HG02840 (cell line): ENCODE data around the gene CEBPG.

ENCODE experiments used
- ATAC-seq: cut with Tn5 transposase; IDR thresholded peaks from one replicate; pipeline ENCODE4 v1.9.1; 2021; ENCODE audit warnings: mild to moderate bottlenecking, moderate library complexity, moderate number of reproducible peaks; ENCODE audit not compliant: unreplicated experiment, low FRiP score

The CEBPG gene

GRCh38 chr19:33414667-33415605 is 41.4 kb downstream of the CEBPG start:
- no peak for ATAC-seq

- no peak for ATAC-seq
Measured at GRCh38 chr19:33416307-33417215, 43.1 kb downstream of the CEBPG start.

- no peak for ATAC-seq
Measured at GRCh38 chr19:33417751-33418150, 44.2 kb downstream of the CEBPG start.

- no peak for ATAC-seq
Measured at GRCh38 chr19:33418461-33418860, 45.0 kb downstream of the CEBPG start.

- no peak for ATAC-seq
Measured at GRCh38 chr19:33418871-33419787, 45.6 kb downstream of the CEBPG start.

- no peak for ATAC-seq
Measured at GRCh38 chr19:33419788-33420130, 46.2 kb downstream of the CEBPG start.

- ATAC-seq: no peak
Measured at GRCh38 chr19:33420821-33421220, 47.3 kb downstream of the CEBPG start.

- no peak for ATAC-seq
Measured at GRCh38 chr19:33421368-33421767, 47.9 kb downstream of the CEBPG start.

- ATAC-seq: no peak
Measured at GRCh38 chr19:33422369-33423180, 49.1 kb downstream of the CEBPG start.

GRCh38 chr19:33424181-33424580 is 50.7 kb downstream of the CEBPG start:
- ATAC-seq: no peak

- ATAC-seq: no peak
Measured at GRCh38 chr19:33426621-33427361, 53.3 kb downstream of the CEBPG start.

- no peak for ATAC-seq
Measured at GRCh38 chr19:33427801-33428626, 54.5 kb downstream of the CEBPG start.

- no peak for ATAC-seq
Measured at GRCh38 chr19:33428627-33429125, 55.2 kb downstream of the CEBPG start.

- no peak for ATAC-seq
Measured at GRCh38 chr19:33429891-33430673, 56.6 kb downstream of the CEBPG start.

GRCh38 chr19:33430674-33431277 is 57.3 kb downstream of the CEBPG start:
- ATAC-seq: no peak

GRCh38 chr19:33432015-33432414 is 58.5 kb downstream of the CEBPG start:
- ATAC-seq: no peak
